Measurements from ENCODE around the gene DPEP3.

DPEP3 gene

DNA sequence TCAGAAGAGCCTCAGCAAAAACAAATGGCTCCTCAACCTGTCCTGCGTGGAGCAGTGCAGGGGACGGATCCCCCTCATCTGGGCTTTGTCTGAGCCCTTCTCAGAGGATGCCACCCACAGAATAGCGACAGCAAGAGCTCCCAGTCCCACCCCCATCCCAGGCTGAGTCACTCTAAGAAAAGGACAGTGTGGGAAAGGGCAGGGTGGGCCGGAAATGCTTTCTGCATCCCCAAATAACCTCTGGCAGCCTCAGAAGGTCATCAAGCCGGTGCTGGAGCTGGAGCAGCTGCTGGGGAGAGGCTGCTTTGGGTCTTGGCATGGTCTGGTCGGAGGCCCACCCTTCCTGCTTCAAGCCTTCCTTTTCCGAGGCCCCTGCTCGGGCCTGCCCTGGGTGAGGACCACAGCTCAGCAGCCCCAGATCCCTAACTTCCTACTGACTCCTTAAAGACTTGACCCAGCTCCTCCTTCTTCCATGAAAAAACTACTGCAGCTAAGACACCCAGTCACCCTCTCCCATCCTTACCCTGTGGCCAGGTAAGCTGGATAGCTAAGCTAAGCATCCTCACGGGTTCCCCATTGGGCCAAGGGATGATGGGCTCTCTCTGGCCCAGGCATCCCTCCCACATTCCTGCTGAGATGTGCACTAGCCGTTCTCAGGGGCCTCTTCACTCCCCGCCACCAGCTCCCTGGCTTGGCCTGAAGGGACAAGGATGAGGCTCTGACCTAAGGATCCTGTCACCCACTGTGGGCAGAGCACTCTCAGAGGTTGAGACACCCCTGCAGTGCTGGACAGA, 20.6 kb downstream of the DPEP3 start:
- TF ChIP-seq CTCF (IDR thresholded peaks at IDR 0.05; ENCODE audit: borderline replicate concordance, insufficient read depth, low read depth, low read length) = no peak
- H3K4me3 ChIP-seq (ENCODE audit: low read depth, low read length) = no peak overlapping the region

GRCh38 chr16:67957622-67958021, 22.7 kb downstream of the DPEP3 start:
- H3K4me3 ChIP-seq (ENCODE audit: low read depth, low read length) = no peak overlapping the region
- TF ChIP-seq CTCF (IDR thresholded peaks at IDR 0.05; ENCODE audit: borderline replicate concordance, insufficient read depth, low read depth, low read length) = no peak

DNA sequence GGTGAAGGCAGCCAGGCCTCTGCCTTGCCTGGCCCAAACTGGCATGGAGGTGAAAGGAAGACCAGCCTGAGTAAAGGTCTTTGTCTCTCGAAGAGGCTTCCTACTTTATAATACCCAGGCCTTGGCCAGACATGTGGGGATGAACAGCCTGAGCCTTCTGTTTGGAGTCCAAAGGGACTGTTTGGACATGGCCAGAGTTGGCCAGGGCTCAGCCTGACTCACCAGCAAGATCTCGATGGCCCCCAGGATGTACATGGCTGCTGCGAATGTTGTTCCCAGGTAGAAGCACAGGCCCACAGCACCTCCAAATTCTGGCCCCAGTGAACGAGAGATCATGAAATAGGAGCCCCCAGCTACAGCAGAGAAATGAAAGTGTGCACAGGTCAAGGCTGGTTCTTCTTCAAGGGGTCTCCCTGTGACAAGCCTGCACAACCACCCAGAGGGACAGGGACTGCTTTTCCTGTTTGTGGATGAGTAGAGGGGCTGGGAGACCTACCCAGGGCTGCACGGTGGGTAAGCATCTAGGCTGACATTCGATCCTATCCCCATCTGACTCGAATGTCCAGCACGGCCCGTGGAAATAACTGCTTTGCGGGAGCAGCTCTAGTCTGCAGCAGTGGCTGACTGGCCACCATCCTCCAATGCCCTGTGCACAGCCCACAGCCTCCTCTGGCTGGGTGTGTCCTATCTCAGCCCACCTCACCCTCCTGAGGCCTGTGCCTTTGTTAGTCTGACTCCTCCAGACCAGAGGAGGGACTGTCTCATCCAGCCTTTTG, 25.7 kb downstream of the DPEP3 start:
- TF ChIP-seq CTCF (IDR thresholded peaks at IDR 0.05; ENCODE audit: borderline replicate concordance, insufficient read depth, low read depth, low read length) = no peak

GRCh38 chr16:67953641-67954375, 26.5 kb downstream of the DPEP3 start:
- no peak overlapping the region for H3K4me3 ChIP-seq (ENCODE audit: low read depth, low read length)
- no peak for TF ChIP-seq CTCF (IDR thresholded peaks at IDR 0.05; ENCODE audit: borderline replicate concordance, insufficient read depth, low read depth, low read length)

More for the DNA sequence above, 25.7 kb downstream of the DPEP3 start:
- no peak overlapping the region for H3K4me3 ChIP-seq (ENCODE audit: low read depth, low read length)

DNA sequence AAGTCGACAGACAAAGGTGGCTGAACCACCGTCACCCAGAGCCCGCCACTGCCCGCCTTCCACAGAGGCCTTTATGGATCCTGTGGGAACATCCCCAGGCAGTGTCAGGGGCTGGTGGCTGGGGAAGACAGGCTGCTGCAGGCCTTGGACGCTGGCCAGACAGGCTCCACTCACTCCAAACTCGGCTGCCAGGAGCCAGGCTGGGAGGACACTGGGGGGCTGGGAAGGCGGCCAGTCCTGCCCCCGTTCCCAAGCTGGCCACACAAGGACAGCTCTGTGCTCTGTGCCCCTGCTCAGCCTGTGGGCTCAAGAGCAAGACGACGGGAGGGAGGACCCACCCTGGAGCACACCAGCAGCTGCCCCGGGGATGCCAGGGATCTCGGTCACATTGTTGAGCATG, 28.8 kb downstream of the DPEP3 start:
- no peak overlapping the region for H3K4me3 ChIP-seq (ENCODE audit: low read depth, low read length)
- no peak for TF ChIP-seq CTCF (IDR thresholded peaks at IDR 0.05; ENCODE audit: borderline replicate concordance, insufficient read depth, low read depth, low read length)

DNA sequence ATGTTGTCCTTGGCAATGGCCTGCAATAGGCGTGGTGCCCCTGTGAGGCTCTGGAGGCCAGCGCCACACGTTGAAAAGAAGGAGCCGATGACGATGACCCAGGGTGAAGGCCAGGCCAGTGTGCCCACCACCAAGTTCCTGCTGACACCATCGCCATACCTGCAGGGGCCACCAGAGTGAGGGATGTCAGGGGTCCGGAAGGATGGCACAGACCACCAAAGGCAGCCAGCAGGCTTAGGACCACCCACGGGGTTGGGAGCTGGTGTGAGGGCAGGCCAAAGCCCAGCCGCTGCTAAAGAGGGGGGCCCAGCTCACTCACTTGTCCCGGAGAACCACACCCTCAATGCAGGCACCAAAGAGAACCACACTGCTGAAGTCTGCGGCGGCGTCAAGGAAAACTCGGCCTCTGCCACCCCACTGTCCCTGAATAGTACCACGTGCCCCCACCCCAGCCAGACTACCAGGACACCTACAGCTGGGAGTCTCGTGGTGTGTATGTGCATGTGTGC, 29.9 kb downstream of the DPEP3 start:
- no peak overlapping the region for H3K4me3 ChIP-seq (ENCODE audit: low read depth, low read length)
- no peak for TF ChIP-seq CTCF (IDR thresholded peaks at IDR 0.05; ENCODE audit: borderline replicate concordance, insufficient read depth, low read depth, low read length)
